K562 (cell line): ENCODE measurements around the gene CHCHD4. TPM values are rescaled to one million over a fixed set of nuclear protein-coding genes. Genes with fewer than 3 reads are reported as not detected.

Experiments used
- ARID3B ChIP-seq: fragments of 250-450 bp; sonication (Bioruptor Pico); IDR thresholded peaks from 2 replicates; pipeline ENCODE4 v1.4.0; 2020; ENCODE audit warnings: borderline replicate concordance
- CBX8 ChIP-seq: fragments of 200-600 bp; sonication (generic); IDR thresholded peaks from 2 replicates; pipeline ENCODE4 v1.6.1; 2012; ENCODE audit warnings: borderline replicate concordance, mixed run types, low read depth, mild to moderate bottlenecking, moderate library complexity, mixed read lengths, low read length, control low read depth, inconsistent platforms; ENCODE audit not compliant: poor library complexity, severe bottlenecking; ENCODE audit errors: extremely low read depth
- E2F6 ChIP-seq, 2 experiments: IDR thresholded peaks; 2 replicates each; pipeline ENCODE4 v1.6.1; 2011; ENCODE audit warnings: borderline replicate concordance in 1 of 2, control low read depth in 1 of 2, low read depth in 1 of 2, low read length in 1 of 2, mild to moderate bottlenecking in 1 of 2, mixed read lengths in 1 of 2, moderate library complexity in 1 of 2; ENCODE audit not compliant: insufficient read depth in 1 of 2, insufficient read length in 1 of 2, poor library complexity in 1 of 2, severe bottlenecking in 1 of 2; ENCODE audit errors: extremely low read depth in 1 of 2
- GABPA ChIP-seq: fragments of 200-800 bp; sonication (Bioruptor generic); conservative IDR thresholded peaks from 2 replicates; pipeline ENCODE4 v1.6.1; 2016; ENCODE audit warnings: low read depth, missing genetic modification characterization, missing compliant biosample characterization
- HES1 ChIP-seq: fragments of 450-650 bp; IDR thresholded peaks from 2 replicates; pipeline ENCODE4 v1.6.1; 2016; ENCODE audit warnings: low read depth, mild to moderate bottlenecking, moderate library complexity
- NCOA1 ChIP-seq: fragments of 450-650 bp; IDR thresholded peaks from 2 replicates; pipeline ENCODE4 v1.6.1; 2016; ENCODE audit warnings: low read depth
- NR2C2 ChIP-seq, 2 experiments: fragments of 200-800 bp in 1 of 2; sonication (Bioruptor generic) in 1 of 2; sonication (generic) in 1 of 2; formaldehyde crosslinking in 1 of 2; IDR thresholded peaks; 2 replicates each; pipeline versions ENCODE4 v1.6.1 to v1.8.0; 2016 to 2022; ENCODE audit warnings: mild to moderate bottlenecking in 1 of 2, missing compliant biosample characterization in 1 of 2, missing genetic modification characterization in 1 of 2, missing genetic modification reagents in 1 of 2
- NR2F6 ChIP-seq: fragments of 450-650 bp; formaldehyde crosslinking; IDR thresholded peaks from 2 replicates; pipeline ENCODE4 v1.4.0; 2020; ENCODE audit warnings: mild to moderate bottlenecking
- RBM15 ChIP-seq: fragments of 200-400 bp; formaldehyde crosslinking; IDR thresholded peaks from 2 replicates; pipeline ENCODE4 v1.6.1; 2018; ENCODE audit warnings: mild to moderate bottlenecking, low read length, moderate library complexity; ENCODE audit not compliant: insufficient read depth
- SAFB ChIP-seq: fragments of 200-400 bp; formaldehyde crosslinking; IDR thresholded peaks from 2 replicates; pipeline ENCODE4 v1.6.1; 2017; ENCODE audit warnings: low read depth, low read length, borderline replicate concordance
- SAP30 ChIP-seq: fragments of 200-600 bp; sonication (generic); IDR thresholded peaks from 2 replicates; pipeline ENCODE4 v1.6.1; 2012; ENCODE audit warnings: borderline replicate concordance, low read depth, mild to moderate bottlenecking, moderate library complexity, low read length, control low read depth, inconsistent platforms; ENCODE audit not compliant: insufficient read depth, poor library complexity, severe bottlenecking
- SIN3B ChIP-seq: fragments of 450-650 bp; IDR thresholded peaks from 2 replicates; pipeline ENCODE4 v1.6.1; 2017; ENCODE audit warnings: low read depth, mild to moderate bottlenecking, moderate library complexity
- SMARCC2 ChIP-seq: fragments of 450-650 bp; IDR thresholded peaks from 2 replicates; pipeline ENCODE4 v1.6.1; 2017; ENCODE audit warnings: antibody characterized with exemption, moderate library complexity, mild to moderate bottlenecking, low read depth
- SP1 ChIP-seq: sonication (generic); formaldehyde crosslinking; IDR thresholded peaks from 2 replicates; pipeline ENCODE4 v1.8.1; 2022; ENCODE audit warnings: mild to moderate bottlenecking, missing genetic modification reagents
- SP2 ChIP-seq: IDR thresholded peaks from 2 replicates; pipeline ENCODE4 v1.6.1; 2011; ENCODE audit warnings: mild to moderate bottlenecking, low read depth, low read length, moderate library complexity; ENCODE audit not compliant: poor library complexity, severe bottlenecking; ENCODE audit errors: extremely low read depth
- TAL1 ChIP-seq: fragments of 450-650 bp; IDR thresholded peaks from 2 replicates; pipeline ENCODE4 v1.6.1; 2016; ENCODE audit warnings: mild to moderate bottlenecking
- TFAP4 ChIP-seq: sonication (generic); formaldehyde crosslinking; IDR thresholded peaks from 2 replicates; pipeline ENCODE4 v1.8.0; 2022; ENCODE audit warnings: missing genetic modification reagents, mild to moderate bottlenecking, moderate library complexity, borderline replicate concordance
- TRIM24 ChIP-seq, 2 experiments: fragments of 450-650 bp; IDR thresholded peaks; 2 replicates each; pipeline ENCODE4 v1.6.1; 2016
- ZNF511 ChIP-seq: sonication (generic); formaldehyde crosslinking; IDR thresholded peaks from 2 replicates; pipeline ENCODE4 v1.8.0; 2022; ENCODE audit warnings: mild to moderate bottlenecking, missing genetic modification reagents
- ZNF717 ChIP-seq: fragments of 250-450 bp; sonication (Bioruptor Pico); IDR thresholded peaks from 2 replicates; pipeline ENCODE4 v1.5.0; 2021
- ZSCAN32 ChIP-seq: fragments of 450-650 bp; formaldehyde crosslinking; IDR thresholded peaks from 2 replicates; pipeline ENCODE4 v1.4.0; 2020; ENCODE audit warnings: mild to moderate bottlenecking, moderate library complexity
- polyA plus RNA-seq, 8 experiments: library from polyadenylated mRNA; depleted of rRNA in 4 of 8; stranded (reverse) in 5 of 8; unstranded in 3 of 8; fragments of >200 nt; fragmentation: Nextera tagmentation in 2 of 8; fragmentation: Illumina TruSeq in 1 of 8; extraction: Ambion mirVana in 2 of 8; extraction: Trizol in 1 of 8; gene quantifications; 2 replicates each; pipeline versions ENCODE4 v1.2.1 to v1.2.3, GENCODE V29; 2011 to 2014; ENCODE audit warnings: inconsistent platforms in 1 of 8, missing spikeins in 1 of 8
- total RNA-seq, 7 experiments: library from RNA; depleted of rRNA in 6 of 7; stranded (reverse); fragments of >200 nt in 6 of 7; fragmentation: Illumina TruSeq in 2 of 7; extraction: Trizol in 2 of 7; gene quantifications; 2 replicates each; pipeline versions ENCODE4 v1.2.1 to v1.2.3, GENCODE V29; 2011 to 2021; ENCODE audit warnings: low replicate concordance in 1 of 7

The CHCHD4 gene
- total and polyA plus RNA-seq, 9 of the 15 experiments (the other 6 are each of a cell fraction or from before 2014, with no cell fraction given), result 55.4 to 225 (median 77.2) TPM

- peak; percentile 95 for TF ChIP-seq SAP30
- no peak for TF ChIP-seq ARID3B (CRISPR knock-in tag)
- TF ChIP-seq ZNF511 (CRISPR knock-in tag), result 0 out of 2 replicates have a peak, but pooled peaks have one; percentile 27
- TF ChIP-seq ZSCAN32, result no peak
- peak in 1 of 2 experiments; percentile 18 for TF ChIP-seq E2F6 (IDR thresholded peaks at IDR 0.05; ENCODE audit: borderline replicate concordance in 1 of 2, extremely low read depth in 1 of 2, insufficient read depth in 1 of 2, insufficient read length in 1 of 2, low read depth in 1 of 2, low read length in 1 of 2, poor library complexity in 1 of 2, severe bottlenecking in 1 of 2)
- peak; percentile 94 for TF ChIP-seq NCOA1
- TF ChIP-seq TAL1, result no peak
- TF ChIP-seq GABPA (tag), result no peak
- TF ChIP-seq SP1, result no peak
- no peak for TF ChIP-seq RBM15
- TF ChIP-seq ZNF717 (CRISPR knock-in tag), result no peak
- no peak for TF ChIP-seq SP2
- peak; percentile 7 for TF ChIP-seq TFAP4 (CRISPR knock-in tag)
- no peak for TF ChIP-seq NR2F6 (CRISPR knock-in tag)
- no peak for TF ChIP-seq CBX8
- TF ChIP-seq HES1, result no peak
- 0 out of 4 replicates have a peak, but pooled peaks of 1 of the 2 experiments have one; percentile 36 for TF ChIP-seq TRIM24 (IDR thresholded peaks at IDR 0.05)
- no peak for TF ChIP-seq NR2C2 (CRISPR knock-in tag; IDR thresholded peaks at IDR 0.05)
- no peak for TF ChIP-seq NR2C2 (tag; IDR thresholded peaks at IDR 0.05)
- TF ChIP-seq SIN3B, result no peak
- TF ChIP-seq SMARCC2, result 0 out of 2 replicates have a peak, but pooled peaks have one; percentile 16
- TF ChIP-seq SAFB, result no peak
Observed at GRCh38 chr3:14125193-14126016, 735 bp upstream of the CHCHD4 start (continued).
